Panc1 (cell line): ENCODE results near the gene C2CD2. TPM values are rescaled to one million over a fixed set of nuclear protein-coding genes. Genes with fewer than 3 reads are reported as not detected.

ENCODE experiments used
- ATAC-seq: fragments of 200-7000 bp; cut with Tn5 transposase; 2 replicates; pipeline ENCODE4 v1.9.1; 2020; ENCODE audit warnings: mild to moderate bottlenecking, moderate library complexity
- BruUV-seq: library from RNA; stranded (reverse); fragments of 400-500 nt; replicated peaks from 2 replicates; lab custom pipeline; 2021; lab: Mats Ljungman, UMichigan
- CTCF ChIA-PET: fragments of 300-600 bp; sonication (Branson Sonifier 250); formaldehyde crosslinking; loops from one replicate; lab custom pipeline; 2022; ENCODE audit warnings: antibody characterized with exemption; lab: Charles Lee
- POLR2A ChIA-PET: fragments of 300-600 bp; sonication (Branson Sonifier 250); formaldehyde crosslinking; loops from one replicate; lab custom pipeline; 2022; ENCODE audit warnings: antibody characterized with exemption; lab: Charles Lee
- DNase-seq: peaks from one replicate; pipeline ENCODE4 v3.0.0-alpha.2; 2010; ENCODE audit warnings: low read depth, low spot score
- H3K27ac ChIP-seq: 2 replicates; pipeline ENCODE4 v1.5.1; 2011; ENCODE audit warnings: mild to moderate bottlenecking, low read length, inconsistent platforms
- H3K27me3 ChIP-seq: fragments of 200-500 bp; sonication (Bioruptor generic); 2 replicates; pipeline ENCODE4 v1.6.0; 2014; ENCODE audit warnings: low read length, inconsistent platforms; ENCODE audit not compliant: control insufficient read depth, insufficient read depth
- H3K36me3 ChIP-seq: fragments of 200-500 bp; sonication (Bioruptor generic); 2 replicates; pipeline ENCODE4 v1.5.1; 2014; ENCODE audit warnings: inconsistent platforms, mild to moderate bottlenecking, low read length, moderate library complexity; ENCODE audit not compliant: control insufficient read depth, insufficient read depth
- H3K4me1 ChIP-seq: 2 replicates; pipeline ENCODE4 v1.5.1; 2011; ENCODE audit warnings: inconsistent platforms, mild to moderate bottlenecking, low read length, moderate library complexity; ENCODE audit not compliant: control insufficient read depth, insufficient read depth
- H3K4me3 ChIP-seq, 2 experiments: 2 replicates each; pipeline ENCODE4 v1.5.1; 2011 to 2012; ENCODE audit warnings: low read depth in 2 of 2, low read length in 2 of 2, mild to moderate bottlenecking in 2 of 2, inconsistent platforms in 1 of 2, moderate library complexity in 1 of 2
- H3K9me3 ChIP-seq: fragments of 200-500 bp; sonication (Bioruptor generic); 2 replicates; pipeline ENCODE4 v1.5.1; 2014; ENCODE audit warnings: low read depth, mild to moderate bottlenecking, inconsistent platforms, low read length, moderate library complexity; ENCODE audit not compliant: control insufficient read depth, insufficient read depth
- POLR2AphosphoS5 ChIP-seq: IDR thresholded peaks from 2 replicates; pipeline ENCODE4 v1.6.1; 2012; ENCODE audit warnings: mild to moderate bottlenecking, low read depth, low read length, moderate library complexity
- SIN3A ChIP-seq: IDR thresholded peaks from 2 replicates; pipeline ENCODE4 v1.6.1; 2012; ENCODE audit warnings: low read depth, mild to moderate bottlenecking, low read length, moderate library complexity, borderline replicate concordance; ENCODE audit not compliant: insufficient read depth
- TCF7L2 ChIP-seq: IDR thresholded peaks from 2 replicates; pipeline ENCODE4 v1.6.1; 2011; ENCODE audit warnings: mild to moderate bottlenecking, low read depth, low read length, inconsistent platforms
- in situ Hi-C: cut with HindIII; loops from 2 replicates; pipeline ENCODE4 v1.10.0; 2016; ENCODE audit warnings: low sequenced_read_pairs, low pct_unique_long_range_greater_than_20kb
- intact Hi-C: fragments of 100-400 bp; cut with micrococcal nuclease; formaldehyde crosslinking; loops from one replicate; pipeline ENCODE4 v1.10.0; 2022; ENCODE audit not compliant: unreplicated experiment
- total RNA-seq: library from RNA; stranded (reverse); gene quantifications from one replicate; pipeline ENCODE4 v1.2.1, GENCODE V29; 2021; ENCODE audit not compliant: unreplicated experiment
- TF ChIP-seq, protein P1 (sequence below): fragments of 450-650 bp; IDR thresholded peaks from 2 replicates; pipeline ENCODE4 v1.5.1; 2017; ENCODE audit warnings: mild to moderate bottlenecking
- TF ChIP-seq, protein P2 (sequence below), 2 experiments: IDR thresholded peaks; 2 replicates each; pipeline ENCODE4 v1.6.1; 2011 to 2012; ENCODE audit warnings: low read depth in 2 of 2, control low read depth in 1 of 2, low read length in 1 of 2, mild to moderate bottlenecking in 1 of 2, moderate library complexity in 1 of 2; ENCODE audit not compliant: insufficient read depth in 1 of 2

C2CD2 gene
- total RNA-seq, 1 experiment from 2014 or later, result 14.0 TPM

DNA sequence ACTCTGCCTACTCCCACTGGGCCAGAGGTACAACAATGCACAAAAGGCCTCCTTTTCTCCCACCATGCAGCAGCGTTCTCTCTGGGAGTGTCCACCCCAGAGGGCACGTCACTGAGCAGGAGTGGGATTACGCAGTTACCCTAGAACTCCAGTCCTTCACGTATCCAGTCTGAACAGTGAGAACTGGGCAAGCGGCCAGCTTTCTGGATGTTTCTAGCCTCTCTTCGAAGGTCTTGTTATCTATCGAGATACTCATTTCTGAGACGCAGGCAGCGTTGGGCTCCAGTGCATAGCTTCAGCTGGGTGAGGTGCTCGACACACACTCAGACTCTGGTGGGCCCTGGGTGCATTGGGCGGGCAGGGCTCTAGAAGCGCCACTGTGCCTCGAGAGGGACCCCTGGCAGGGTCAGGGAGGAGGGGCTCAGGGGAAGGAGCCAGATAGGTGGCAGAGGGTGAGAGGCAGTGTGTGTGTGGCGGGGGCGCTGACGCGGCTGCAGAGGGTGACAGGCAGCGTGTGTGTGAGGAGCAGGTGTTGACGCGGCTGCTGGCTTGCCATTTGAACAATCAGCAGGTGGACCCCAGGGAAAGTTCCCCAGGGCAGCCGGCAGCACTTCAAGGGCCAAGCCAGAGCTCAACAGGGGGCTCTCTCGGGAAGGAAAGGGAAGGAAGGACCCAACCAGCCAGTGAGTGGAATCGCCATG lies 102.6 kb downstream of the C2CD2 start:
- ChIA-PET POLR2A (no interaction called here), CTCF (no interaction called here)
- Histone ChIP-seq H3K27me3 (no peaks in the 10 kb centered on the region), H3K4me3 (no peak overlapping the region), H3K9me3 (no peaks in the 10 kb centered on the region), H3K36me3 (no peaks in the 10 kb centered on the region; the same call in 1 of the 2 replicates), H3K4me1 (no peaks in the 10 kb centered on the region), H3K27ac (no peak overlapping the region)
- BruUV-seq, result no TSS peak
- TF ChIP-seq, protein P1, sequence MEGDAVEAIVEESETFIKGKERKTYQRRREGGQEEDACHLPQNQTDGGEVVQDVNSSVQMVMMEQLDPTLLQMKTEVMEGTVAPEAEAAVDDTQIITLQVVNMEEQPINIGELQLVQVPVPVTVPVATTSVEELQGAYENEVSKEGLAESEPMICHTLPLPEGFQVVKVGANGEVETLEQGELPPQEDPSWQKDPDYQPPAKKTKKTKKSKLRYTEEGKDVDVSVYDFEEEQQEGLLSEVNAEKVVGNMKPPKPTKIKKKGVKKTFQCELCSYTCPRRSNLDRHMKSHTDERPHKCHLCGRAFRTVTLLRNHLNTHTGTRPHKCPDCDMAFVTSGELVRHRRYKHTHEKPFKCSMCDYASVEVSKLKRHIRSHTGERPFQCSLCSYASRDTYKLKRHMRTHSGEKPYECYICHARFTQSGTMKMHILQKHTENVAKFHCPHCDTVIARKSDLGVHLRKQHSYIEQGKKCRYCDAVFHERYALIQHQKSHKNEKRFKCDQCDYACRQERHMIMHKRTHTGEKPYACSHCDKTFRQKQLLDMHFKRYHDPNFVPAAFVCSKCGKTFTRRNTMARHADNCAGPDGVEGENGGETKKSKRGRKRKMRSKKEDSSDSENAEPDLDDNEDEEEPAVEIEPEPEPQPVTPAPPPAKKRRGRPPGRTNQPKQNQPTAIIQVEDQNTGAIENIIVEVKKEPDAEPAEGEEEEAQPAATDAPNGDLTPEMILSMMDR, result no peak
- no peak for TF ChIP-seq POLR2AphosphoS5
- TF ChIP-seq TCF7L2, result no peak
- no peak for TF ChIP-seq SIN3A
- TF ChIP-seq, protein P2, sequence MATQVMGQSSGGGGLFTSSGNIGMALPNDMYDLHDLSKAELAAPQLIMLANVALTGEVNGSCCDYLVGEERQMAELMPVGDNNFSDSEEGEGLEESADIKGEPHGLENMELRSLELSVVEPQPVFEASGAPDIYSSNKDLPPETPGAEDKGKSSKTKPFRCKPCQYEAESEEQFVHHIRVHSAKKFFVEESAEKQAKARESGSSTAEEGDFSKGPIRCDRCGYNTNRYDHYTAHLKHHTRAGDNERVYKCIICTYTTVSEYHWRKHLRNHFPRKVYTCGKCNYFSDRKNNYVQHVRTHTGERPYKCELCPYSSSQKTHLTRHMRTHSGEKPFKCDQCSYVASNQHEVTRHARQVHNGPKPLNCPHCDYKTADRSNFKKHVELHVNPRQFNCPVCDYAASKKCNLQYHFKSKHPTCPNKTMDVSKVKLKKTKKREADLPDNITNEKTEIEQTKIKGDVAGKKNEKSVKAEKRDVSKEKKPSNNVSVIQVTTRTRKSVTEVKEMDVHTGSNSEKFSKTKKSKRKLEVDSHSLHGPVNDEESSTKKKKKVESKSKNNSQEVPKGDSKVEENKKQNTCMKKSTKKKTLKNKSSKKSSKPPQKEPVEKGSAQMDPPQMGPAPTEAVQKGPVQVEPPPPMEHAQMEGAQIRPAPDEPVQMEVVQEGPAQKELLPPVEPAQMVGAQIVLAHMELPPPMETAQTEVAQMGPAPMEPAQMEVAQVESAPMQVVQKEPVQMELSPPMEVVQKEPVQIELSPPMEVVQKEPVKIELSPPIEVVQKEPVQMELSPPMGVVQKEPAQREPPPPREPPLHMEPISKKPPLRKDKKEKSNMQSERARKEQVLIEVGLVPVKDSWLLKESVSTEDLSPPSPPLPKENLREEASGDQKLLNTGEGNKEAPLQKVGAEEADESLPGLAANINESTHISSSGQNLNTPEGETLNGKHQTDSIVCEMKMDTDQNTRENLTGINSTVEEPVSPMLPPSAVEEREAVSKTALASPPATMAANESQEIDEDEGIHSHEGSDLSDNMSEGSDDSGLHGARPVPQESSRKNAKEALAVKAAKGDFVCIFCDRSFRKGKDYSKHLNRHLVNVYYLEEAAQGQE (IDR thresholded peaks at IDR 0.05; ENCODE audit: insufficient read depth in 1 of 2, low read depth in 2 of 2, low read length in 1 of 2), result no peak
- DNase-seq (no peak), ATAC-seq (no peak)
- in situ Hi-C loops (no loop called here), intact Hi-C loops (no loop called here)

DNA sequence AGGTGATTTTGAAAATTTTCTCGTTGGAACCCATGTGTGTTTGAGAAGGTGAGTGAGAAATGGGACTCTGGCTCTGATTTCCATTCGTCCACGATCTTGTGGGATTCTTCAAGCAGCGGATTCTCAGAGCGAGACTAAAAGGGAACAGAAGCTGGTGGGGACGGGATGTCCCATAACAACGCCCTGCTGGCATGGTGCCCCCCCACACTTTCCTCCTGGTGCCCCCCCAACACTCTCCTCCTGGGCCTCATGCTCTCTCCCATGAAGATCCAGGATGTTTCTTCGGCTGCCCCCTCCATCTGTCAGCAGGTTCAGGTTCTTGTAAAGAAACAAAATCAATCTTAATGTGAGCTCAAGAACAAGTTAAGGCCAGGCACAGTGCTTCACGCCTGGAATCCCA lies 103.7 kb downstream of the C2CD2 start:
- in situ Hi-C loops (no loop called here), intact Hi-C loops (no loop called here)
- Histone ChIP-seq H3K4me3 (no peak overlapping the region), H3K4me1 (peaks cover 2% of the 10 kb centered on the region; the same call in 1 of the 2 replicates), H3K27ac (no peak overlapping the region), H3K9me3 (no peaks in the 10 kb centered on the region), H3K36me3 (no peaks in the 10 kb centered on the region; the same call in 1 of the 2 replicates), H3K27me3 (no peaks in the 10 kb centered on the region)
- no peak for DNase-seq
- ChIA-PET POLR2A (no interaction called here), CTCF (no interaction called here)
- no TSS peak for BruUV-seq
- no peak for ATAC-seq
- TF ChIP-seq SIN3A, result no peak
- no peak for TF ChIP-seq TCF7L2
- no peak for TF ChIP-seq POLR2AphosphoS5
- TF ChIP-seq, protein P2 (IDR thresholded peaks at IDR 0.05; ENCODE audit: insufficient read depth in 1 of 2, low read depth in 2 of 2, low read length in 1 of 2), result no peak
- TF ChIP-seq, protein P1, result no peak
